ENCODE data around the gene ALAS1. TPM values are rescaled to one million over a fixed set of nuclear protein-coding genes. Genes with fewer than 3 reads are reported as not detected.

ALAS1 gene
- polyA plus RNA-seq, 2 donors, result 17.2 to 36.4 TPM

Other genes with a start within 250 kb of the ALAS1 start
- gene GPR62, start 242.8 kb upstream of the ALAS1 start, polyA plus RNA-seq, result under 1 TPM; 0.05 to 0.06 TPM
- gene PCBP4, start 230.7 kb upstream of the ALAS1 start, polyA plus RNA-seq, result 10 to 100 TPM; 11.7 to 18.7 TPM
- 10 to 100 TPM; 29.6 to 40.5 TPM for gene ABHD14B, start 224.1 kb upstream of the ALAS1 start, polyA plus RNA-seq
- 10 to 100 TPM in 1 of 2 donors, 1 to 10 TPM in 1; 8.0 to 12.9 TPM for gene ABHD14A, start 223.1 kb upstream of the ALAS1 start, polyA plus RNA-seq
- gene ACY1, start 214.6 kb upstream of the ALAS1 start, polyA plus RNA-seq, result 10 to 100 TPM; 22.4 to 23.2 TPM
- 1,000 to 10,000 TPM; 2,351 to 2,556 TPM for gene RPL29, start 202.3 kb upstream of the ALAS1 start, polyA plus RNA-seq
- gene DUSP7, start 141.6 kb upstream of the ALAS1 start, polyA plus RNA-seq, result 10 to 100 TPM; 18.2 to 35.2 TPM
- 1 to 10 TPM; 1.7 to 5.2 TPM for gene POC1A, start 43.7 kb upstream of the ALAS1 start, polyA plus RNA-seq
- under 1 TPM; 0.10 to 0.14 TPM for gene TLR9, start 27.5 kb downstream of the ALAS1 start, polyA plus RNA-seq
- gene TWF2, start 41.0 kb downstream of the ALAS1 start, polyA plus RNA-seq, result 10 to 100 TPM; 22.0 to 40.3 TPM
- 10 to 100 TPM; 10.1 to 15.6 TPM for gene PPM1M, start 47.6 kb downstream of the ALAS1 start, polyA plus RNA-seq
- gene WDR82, start 80.5 kb downstream of the ALAS1 start, polyA plus RNA-seq, result 10 to 100 TPM; 19.9 to 33.6 TPM
- 1 to 10 TPM; 5.9 to 6.2 TPM for gene GLYCTK, start 89.7 kb downstream of the ALAS1 start, polyA plus RNA-seq
- gene DNAH1, start 118.2 kb downstream of the ALAS1 start, polyA plus RNA-seq, result 1 to 10 TPM; 2.4 to 4.9 TPM
- gene BAP1, start 211.8 kb downstream of the ALAS1 start, polyA plus RNA-seq, result 10 to 100 TPM; 50.0 to 65.2 TPM
- gene PHF7, start 212.5 kb downstream of the ALAS1 start, polyA plus RNA-seq, result 1 to 10 TPM; 3.7 to 3.9 TPM
- 1 to 10 TPM; 1.3 to 1.7 TPM for gene SEMA3G, start 246.9 kb downstream of the ALAS1 start, polyA plus RNA-seq

Measured in esophagus (tissue), 2 donors.